Brain pericyte (primary cell): ENCODE measurements around the gene MFAP3.
A peak's percentile ranks its signal among the peaks of the same experiment; 100 is the strongest.
"Not testable (repeated sequence)": the region's sequence is repeated elsewhere in the genome, so short reads cannot be mapped to it uniquely, and the experiment has no call there.

Experiments
- DNase-seq: peaks from one replicate; pipeline ENCODE4 v3.0.0-alpha.2; 2012; ENCODE audit warnings: low read depth, low spot score

MFAP3 gene

DNA sequence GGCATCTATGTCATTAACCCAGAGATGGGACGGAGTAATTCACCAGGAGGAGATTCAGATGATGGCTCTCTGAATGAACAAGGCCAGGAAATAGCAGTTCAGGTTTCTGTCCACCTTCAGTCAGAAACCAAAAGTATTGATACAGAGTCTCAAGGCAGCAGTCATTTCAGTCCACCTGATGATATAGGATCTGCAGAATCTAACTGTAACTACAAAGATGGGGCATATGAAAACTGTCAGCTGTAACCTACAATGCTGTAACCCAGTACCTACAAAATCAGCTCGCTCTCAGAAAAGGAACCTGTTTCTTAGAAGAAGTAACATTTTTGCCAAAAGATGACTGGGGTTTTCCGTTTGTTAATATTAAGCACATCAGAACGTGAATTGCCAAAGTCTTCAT lies 14.7 kb downstream of the MFAP3 start:
- no peak for DNase-seq

DNA sequence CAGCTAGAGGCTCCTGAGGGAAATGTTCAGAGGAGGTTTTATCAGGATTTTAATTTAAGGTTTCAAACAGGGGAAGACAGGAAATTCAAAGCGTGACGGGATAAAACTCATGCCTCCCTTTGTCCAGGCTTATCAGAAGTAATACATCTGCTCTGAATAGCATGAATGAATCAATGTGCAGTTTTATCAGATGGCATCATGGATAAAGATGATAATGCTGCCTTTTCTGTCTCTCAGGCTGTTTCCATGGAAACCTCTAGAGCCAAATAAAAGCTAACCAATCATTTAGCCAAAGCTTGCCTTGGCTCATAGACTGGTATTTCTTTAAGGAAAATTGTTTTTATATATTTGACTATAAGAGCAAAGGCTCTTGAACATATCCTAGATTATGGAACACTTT lies 16.4 kb downstream of the MFAP3 start:
- DNase-seq = no peak

GRCh38 chr5:154058055-154059038 lies 19.6 kb downstream of the MFAP3 start:
- DNase-seq = no peak

GRCh38 chr5:154059039-154059430 lies 20.3 kb downstream of the MFAP3 start:
- DNase-seq = no peak

DNA sequence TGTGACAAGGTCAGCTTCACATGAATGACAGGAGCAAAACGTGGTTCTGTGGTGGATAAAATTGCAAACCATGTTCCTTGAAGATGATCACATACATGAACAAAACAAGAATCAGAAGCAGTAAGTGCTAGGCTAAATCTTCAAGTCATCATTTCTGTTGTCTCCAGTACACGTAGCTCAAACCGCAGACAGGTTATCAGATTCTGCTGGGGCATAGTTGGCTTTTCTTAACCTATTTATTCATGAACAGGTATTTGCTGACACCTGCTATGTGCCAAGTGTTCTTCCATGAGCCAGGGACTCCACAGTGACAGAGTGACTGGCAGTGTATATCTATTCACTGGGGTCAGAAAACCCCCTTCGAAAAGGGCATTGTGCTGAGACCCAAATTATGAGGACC lies 20.8 kb downstream of the MFAP3 start:
- DNase-seq = no peak

DNA sequence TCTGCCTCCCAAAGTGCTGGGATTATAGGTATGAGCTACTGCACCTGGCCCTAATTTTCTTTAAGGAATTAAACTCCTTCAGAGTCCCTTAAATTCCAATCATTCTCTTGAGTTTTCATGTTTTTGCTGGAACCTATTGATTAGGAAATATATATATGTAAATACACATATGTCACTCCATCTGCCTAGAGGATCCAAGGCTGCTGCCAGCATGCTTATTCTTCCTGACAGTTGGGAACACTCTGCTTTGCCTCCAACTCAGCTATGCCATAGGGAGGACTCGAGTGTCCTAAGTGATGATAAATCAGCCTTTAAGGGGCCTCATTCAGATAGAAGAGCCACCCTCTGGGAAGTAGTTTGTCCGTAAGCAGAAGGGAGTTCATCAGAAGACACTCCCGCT lies 21.8 kb downstream of the MFAP3 start:
- no peak for DNase-seq

DNA sequence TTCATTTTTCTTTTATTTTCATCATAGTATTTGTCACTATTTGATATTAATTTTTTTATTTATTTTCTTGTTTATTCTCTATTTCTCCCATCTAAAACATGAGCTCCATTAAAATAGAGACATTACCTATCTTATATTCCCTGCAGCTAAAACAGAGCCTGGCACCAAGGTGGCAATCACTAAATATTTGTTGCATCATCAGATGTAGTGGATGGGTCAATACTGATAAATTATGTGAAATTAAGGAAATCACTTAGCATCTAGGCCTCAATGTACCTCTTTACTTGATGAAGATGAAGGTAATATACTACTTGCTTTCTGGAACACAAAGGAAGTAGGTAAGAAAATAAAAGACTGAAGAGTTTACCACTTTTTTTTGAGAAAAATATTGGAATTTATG lies 24.6 kb downstream of the MFAP3 start:
- no peak for DNase-seq

DNA sequence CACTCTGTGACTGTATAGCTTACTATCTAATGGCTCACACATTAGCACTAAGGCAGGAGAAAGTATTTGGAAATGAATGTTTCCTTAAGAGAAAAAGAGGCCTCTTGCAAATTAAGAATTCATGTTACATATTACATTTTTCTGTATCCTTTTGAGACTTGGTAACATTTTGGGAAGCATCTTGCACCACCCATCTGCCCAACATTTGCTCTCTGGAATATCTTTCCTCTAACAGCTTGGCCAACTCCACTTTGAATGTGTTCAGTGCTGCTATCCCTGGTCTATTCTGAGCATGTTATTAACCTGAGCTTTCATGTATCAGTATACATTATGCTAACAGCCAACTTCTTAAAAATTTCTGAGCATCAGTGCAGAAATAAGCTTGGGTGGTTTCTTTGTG lies 27.2 kb downstream of the MFAP3 start:
- no peak for DNase-seq

DNA sequence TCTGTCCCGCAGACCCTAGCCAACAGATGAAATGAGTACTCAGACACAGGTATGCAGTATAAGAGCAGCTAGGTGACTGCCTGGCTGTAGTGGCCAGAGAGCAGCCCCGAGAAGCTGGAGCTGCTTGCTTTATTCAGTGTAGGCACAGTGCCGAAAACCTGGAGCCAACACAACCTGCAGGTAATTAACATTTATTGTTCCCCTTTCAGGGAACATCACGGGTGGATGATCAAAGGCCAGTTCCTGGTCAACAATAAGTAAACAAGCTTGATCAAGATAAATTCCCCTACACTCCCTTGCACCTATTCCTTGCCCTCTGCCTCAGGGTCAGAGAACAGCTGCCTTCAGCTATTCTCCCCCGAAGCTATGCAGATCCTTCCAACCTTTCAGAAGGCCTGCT lies 31.1 kb downstream of the MFAP3 start:
- not testable (repeated sequence) for DNase-seq

- no peak for DNase-seq
Measured at GRCh38 chr5:154071799-154072413, 33.1 kb downstream of the MFAP3 start.

DNA sequence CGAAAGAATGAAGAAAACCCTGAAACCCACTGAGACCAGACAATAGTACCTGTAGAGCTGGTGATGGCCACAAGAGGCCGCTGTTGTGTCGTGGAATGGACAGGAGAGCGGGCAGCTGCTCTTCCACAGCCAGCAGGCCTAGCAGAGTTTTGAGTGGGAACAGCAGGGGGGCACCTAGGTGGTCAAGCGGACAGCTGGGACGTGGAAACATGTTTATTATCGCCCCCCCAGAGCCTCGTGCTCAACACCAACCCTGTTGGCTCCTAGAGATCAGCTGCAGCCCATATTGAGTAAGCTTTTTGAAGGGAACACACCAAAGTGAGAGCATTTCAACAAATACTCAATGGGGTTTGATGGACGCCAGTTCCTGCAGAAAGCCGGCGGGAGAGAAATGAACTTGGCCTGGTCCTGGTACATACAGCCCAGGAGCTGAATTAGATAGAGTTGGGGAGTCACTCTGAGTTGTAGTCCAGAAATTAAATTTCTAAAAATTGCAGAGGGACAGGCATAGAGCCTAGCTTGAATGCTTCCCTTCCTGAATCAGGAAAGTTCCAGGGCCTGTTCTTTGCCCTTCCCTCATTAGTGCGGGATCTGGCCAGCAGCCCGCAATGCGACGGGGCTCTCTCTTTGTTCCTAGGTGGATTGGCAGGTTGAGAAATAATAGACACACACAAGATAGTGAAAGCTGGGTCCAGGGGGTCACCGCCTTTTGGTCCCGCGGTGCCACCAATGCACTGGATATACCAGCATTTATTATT lies 33.8 kb downstream of the MFAP3 start:
- peak; percentile 18 for DNase-seq

- DNase-seq = no peak
Measured at GRCh38 chr5:154076240-154076922, 37.6 kb downstream of the MFAP3 start.

DNA sequence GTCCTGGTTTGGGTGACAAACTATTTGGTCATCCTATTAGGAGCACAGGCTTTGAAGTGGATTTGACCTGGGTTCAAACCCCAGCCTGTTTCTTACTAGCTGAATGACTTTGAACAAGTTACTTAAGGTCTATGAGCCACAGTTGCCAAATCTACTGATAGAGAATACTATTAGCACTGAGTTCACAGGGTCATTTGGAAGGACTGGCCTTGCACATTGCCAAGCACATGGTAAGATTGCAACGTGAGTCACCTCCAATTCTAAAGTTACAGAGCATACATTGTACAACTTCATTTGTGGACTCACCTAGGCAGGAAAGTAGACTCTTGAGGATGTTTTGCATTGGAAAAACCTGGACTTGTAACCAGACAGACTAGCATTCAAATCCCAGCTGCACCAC lies 38.9 kb downstream of the MFAP3 start:
- DNase-seq = no peak

DNA sequence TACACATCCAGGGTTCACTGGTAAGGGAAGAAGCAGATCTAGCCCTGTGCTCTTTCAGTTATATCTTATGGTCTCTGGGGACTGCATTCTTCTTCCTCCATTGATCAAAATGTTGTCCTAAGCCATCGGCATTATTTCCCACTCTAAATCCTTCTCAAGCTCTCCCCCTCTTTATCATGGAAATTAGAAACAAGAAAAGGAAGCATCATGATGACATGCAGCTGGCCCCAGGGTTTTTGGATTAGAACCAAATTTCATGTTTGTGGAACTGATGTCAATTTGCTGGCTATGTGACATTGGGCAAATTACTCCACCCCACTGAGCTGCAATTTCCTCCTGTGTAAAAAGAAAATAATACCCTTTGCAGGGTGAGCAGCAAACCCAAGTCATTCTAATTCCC lies 39.5 kb downstream of the MFAP3 start:
- no peak for DNase-seq

DNA sequence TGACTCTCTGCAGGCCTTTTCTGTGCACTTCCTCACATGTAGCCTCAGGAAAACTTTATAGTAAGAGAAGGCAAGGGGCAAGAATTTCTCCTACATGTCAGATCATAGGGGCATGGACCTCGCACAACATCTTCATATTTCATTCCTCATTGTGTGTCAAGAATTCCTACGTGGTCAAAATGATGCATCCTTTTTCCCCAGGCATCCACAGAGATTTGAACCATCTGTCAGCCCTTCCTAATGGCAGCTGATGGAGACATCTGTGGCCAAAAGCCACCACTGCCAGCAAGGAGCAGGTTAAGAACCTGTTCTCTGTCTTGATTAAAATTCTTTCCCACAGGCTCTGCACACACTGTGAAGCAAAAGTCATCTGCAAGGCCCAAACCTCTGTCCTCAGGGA lies 42.5 kb downstream of the MFAP3 start:
- no peak for DNase-seq

- no peak for DNase-seq
Measured at GRCh38 chr5:154084062-154084639, 45.4 kb downstream of the MFAP3 start.

- DNase-seq = no peak
Measured at GRCh38 chr5:154086146-154086545, 47.4 kb downstream of the MFAP3 start.

DNA sequence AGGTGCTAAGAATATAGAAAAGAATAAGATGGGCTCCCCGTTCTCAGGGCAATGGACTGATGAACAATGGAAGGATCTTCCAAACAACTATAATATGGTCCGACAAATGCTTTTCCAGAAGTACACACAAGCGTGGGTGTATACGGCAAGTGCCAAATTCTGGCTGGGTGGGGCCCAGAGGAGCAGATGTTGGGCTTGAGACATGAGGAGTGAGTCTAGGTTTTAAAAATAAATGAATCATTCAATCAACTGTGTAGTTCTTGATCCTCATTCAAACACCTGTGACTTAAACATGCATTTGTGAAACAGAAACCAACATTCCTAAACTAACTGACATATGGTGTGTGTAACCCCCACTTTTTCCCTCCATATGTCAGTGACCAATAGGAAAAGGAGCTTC lies 47.9 kb downstream of the MFAP3 start:
- DNase-seq = no peak

- DNase-seq = peak; percentile 38
Measured at GRCh38 chr5:154087260-154087659, 48.5 kb downstream of the MFAP3 start.

DNA sequence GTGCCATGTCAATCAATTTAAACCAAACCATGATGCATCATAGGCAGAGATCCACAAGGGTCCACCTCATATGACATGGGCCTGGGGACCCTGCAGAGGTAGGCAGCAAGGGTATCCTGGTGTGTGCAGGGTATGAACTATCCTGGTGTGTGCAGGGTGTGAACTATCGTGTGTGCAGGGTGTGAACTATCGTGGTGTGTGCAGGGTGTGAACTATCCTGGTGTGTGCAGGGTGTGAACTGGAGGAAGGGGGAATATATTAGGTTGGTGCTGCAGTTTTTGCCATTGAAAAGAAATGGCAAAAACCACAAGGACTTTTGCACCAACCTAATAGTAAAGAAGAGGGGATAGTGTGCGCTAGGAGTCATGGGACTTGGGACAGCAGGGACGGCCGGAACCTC lies 50.0 kb downstream of the MFAP3 start:
- no peak for DNase-seq

GRCh38 chr5:154090656-154091055 lies 51.9 kb downstream of the MFAP3 start:
- no peak for DNase-seq
